ENCODE results near the gene C6orf132.

C6orf132 gene

GRCh38 chr6:42093582-42094329 is 48.7 kb downstream of the C6orf132 start:
- no peak overlapping the region for H3K4me3 ChIP-seq (ENCODE audit: low read depth, low read length)
- DNase-seq (ENCODE audit: low read depth) = no peak
- TF ChIP-seq CTCF (IDR thresholded peaks at IDR 0.05; ENCODE audit: control insufficient read depth, extremely low read depth, insufficient read depth) = no peak

- no peak for TF ChIP-seq CTCF (IDR thresholded peaks at IDR 0.05; ENCODE audit: control insufficient read depth, extremely low read depth, insufficient read depth)
- no peak for DNase-seq (ENCODE audit: low read depth)
- H3K4me3 ChIP-seq (ENCODE audit: low read depth, low read length) = no peak overlapping the region
Measured at GRCh38 chr6:42091718-42092023, 50.7 kb downstream of the C6orf132 start.

GRCh38 chr6:42090819-42091717 is 51.4 kb downstream of the C6orf132 start:
- TF ChIP-seq CTCF (IDR thresholded peaks at IDR 0.05; ENCODE audit: control insufficient read depth, extremely low read depth, insufficient read depth) = no peak
- DNase-seq (ENCODE audit: low read depth) = no peak

GRCh38 chr6:42088101-42088591 is 54.3 kb downstream of the C6orf132 start:
- no peak overlapping the region for H3K4me3 ChIP-seq (ENCODE audit: low read depth, low read length)
- no peak for TF ChIP-seq CTCF (IDR thresholded peaks at IDR 0.05; ENCODE audit: control insufficient read depth, extremely low read depth, insufficient read depth)
- no peak for DNase-seq (ENCODE audit: low read depth)

More at GRCh38 chr6:42090819-42091717, 51.4 kb downstream of the C6orf132 start:
- no peak overlapping the region for H3K4me3 ChIP-seq (ENCODE audit: low read depth, low read length)

GRCh38 chr6:42086046-42087035 is 56.1 kb downstream of the C6orf132 start:
- DNase-seq (ENCODE audit: low read depth) = no peak
- H3K4me3 ChIP-seq (ENCODE audit: low read depth, low read length) = no peak overlapping the region
- TF ChIP-seq CTCF (IDR thresholded peaks at IDR 0.05; ENCODE audit: control insufficient read depth, extremely low read depth, insufficient read depth) = no peak

- no peak overlapping the region for H3K4me3 ChIP-seq (ENCODE audit: low read depth, low read length)
- no peak for TF ChIP-seq CTCF (IDR thresholded peaks at IDR 0.05; ENCODE audit: control insufficient read depth, extremely low read depth, insufficient read depth)
- no peak for DNase-seq (ENCODE audit: low read depth)
Measured at GRCh38 chr6:42084889-42085288, 57.5 kb downstream of the C6orf132 start.

All from LNCaP clone FGC (cell line).